NCI-H2227 (cell line): ENCODE measurements around the gene RSPH1.
A peak's percentile ranks its signal among the peaks of the same experiment; 100 is the strongest.

Experiments used
- DNase-seq: peaks from one replicate; lab custom pipeline; 2025; ENCODE audit not compliant: unreplicated experiment; lab: John Stamatoyannopoulos, UW

Gene RSPH1

DNA sequence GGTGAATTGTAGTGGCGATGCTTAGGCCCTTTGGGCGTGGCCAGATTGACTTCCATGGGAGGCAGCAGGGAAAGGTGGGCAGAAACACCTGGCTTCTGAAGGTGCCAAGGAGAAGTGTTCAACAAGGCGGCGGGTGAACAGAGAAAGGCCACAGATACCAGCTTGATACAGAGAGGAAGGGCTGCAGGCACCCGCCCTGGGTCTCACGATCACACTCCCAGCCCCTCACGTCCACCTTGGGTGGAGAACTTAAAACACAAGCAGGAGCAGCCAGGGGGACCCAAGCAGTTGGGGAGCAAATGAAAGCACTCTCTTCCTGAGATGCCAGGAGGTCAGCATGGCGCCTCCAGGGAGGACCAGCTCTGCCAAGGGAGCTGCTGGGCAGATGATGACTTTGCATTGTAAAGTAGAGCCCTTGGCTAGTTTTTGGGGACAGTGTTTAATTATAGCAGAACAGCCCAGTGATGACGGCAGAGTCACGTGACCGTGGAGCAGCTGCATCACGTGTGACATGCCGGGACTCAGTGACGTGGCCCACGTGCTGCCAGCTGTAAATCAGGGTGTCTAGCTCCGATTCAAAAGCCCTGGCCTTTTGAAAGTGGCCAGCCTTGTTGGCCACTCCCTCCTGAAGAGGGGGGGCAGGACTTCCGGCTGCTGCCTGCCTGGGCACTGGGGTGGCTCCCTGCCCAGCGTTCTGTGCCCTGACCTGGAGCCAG is 36.6 kb upstream of the RSPH1 start:
- DNase-seq = no peak

DNA sequence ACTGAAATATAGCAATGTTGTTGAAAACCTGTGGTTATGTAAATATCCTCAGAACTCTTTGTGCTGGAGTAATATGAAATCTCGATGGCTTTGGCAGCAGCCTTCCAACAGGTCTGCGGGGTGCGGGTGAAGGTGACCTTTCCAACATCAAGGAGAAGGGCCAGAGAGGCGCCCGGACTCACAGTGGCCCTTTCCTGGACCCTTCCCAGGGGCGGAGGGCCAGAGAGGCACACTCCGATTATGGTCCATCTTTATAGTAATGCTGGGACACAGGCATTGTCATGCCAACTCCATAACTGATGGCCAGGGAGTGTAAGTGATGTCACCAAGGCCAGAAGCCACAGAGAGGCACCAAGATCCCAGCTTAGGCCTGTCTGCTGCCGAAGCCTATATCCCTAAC is 35.7 kb upstream of the RSPH1 start:
- DNase-seq = no peak

DNA sequence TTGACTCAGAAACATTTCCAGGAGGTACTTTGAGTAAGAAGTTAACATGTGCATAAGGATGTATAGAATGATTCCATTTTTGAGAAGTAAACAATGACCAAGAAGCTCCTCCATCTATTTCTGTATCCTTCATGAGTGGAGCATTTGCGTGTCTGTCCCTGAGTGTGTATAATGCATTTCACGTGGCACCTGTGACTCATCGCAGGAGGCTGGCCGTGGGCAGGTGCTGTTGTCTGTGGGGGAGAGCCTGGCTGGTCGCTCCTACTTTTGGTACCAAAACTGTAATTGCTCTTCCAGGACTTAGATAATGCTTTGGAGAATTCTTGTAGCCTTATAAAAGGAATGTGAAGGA is 34.1 kb upstream of the RSPH1 start:
- no peak for DNase-seq

DNA sequence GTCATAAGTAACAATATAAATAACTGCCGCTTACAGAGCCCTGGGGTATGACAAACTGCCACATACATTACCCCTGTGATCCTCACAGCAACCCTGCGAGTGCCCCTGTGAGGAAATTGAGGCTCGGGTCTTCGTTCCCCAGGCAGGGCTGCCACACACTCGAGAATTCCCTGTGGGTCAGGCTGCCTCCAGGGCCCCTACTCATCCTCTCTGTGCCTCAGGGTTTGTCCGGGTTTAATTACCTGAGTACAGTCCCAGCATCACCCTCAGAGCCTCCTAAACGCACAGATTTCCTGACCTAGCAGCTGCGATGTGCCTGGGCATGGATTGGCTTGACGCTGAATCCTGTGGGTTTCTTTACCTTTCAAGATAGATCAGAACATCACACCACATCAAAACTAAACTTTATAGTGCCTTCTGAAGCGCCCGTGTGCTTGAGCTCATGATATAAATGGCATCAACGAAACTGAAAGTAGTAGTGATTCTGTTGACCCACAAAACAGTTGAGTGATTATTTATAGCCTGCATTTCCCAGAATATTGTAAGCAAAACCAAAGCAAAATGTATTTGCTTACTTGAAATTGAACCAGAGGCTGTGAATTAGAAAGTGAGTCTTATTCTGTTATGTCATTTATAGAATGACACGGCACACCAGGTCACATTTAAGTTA is 31.6 kb upstream of the RSPH1 start:
- no peak for DNase-seq

DNA sequence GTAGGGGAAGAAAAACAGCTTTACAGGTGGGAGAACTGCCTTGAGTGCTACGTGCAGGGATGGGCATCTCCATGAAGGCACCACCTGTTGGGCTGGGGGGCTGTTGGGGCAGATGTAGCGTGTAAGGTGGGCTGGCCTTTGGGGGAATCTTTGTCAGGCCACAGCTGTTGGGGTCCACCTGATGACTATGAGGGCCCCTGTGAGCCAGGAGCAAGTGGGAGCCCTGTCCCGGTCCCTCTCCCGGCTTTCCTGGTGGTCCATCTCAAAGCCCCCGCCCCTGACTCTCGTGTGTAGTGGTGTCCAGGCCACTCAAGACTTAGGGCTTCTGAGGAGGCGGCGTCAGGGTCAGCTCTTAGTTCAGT is 31.1 kb upstream of the RSPH1 start:
- DNase-seq = no peak

DNA sequence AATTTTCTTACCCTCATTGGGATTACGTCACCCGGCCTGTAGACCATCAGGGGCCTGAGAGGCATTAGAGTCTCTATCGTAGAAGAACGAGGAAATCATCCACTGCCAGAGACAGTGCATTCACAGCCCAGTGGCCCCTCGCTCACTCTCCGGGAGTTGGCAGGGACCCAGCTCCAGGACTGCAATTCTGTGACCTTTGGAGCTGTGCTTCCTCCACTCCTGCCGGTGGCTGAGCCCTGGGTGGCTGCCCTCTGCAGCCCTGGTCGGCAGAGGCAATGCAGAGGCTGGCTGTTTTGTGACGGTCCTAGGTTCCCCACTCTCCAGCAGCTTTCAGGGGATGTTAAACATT is 30.3 kb upstream of the RSPH1 start:
- peak; percentile 71 for DNase-seq

DNA sequence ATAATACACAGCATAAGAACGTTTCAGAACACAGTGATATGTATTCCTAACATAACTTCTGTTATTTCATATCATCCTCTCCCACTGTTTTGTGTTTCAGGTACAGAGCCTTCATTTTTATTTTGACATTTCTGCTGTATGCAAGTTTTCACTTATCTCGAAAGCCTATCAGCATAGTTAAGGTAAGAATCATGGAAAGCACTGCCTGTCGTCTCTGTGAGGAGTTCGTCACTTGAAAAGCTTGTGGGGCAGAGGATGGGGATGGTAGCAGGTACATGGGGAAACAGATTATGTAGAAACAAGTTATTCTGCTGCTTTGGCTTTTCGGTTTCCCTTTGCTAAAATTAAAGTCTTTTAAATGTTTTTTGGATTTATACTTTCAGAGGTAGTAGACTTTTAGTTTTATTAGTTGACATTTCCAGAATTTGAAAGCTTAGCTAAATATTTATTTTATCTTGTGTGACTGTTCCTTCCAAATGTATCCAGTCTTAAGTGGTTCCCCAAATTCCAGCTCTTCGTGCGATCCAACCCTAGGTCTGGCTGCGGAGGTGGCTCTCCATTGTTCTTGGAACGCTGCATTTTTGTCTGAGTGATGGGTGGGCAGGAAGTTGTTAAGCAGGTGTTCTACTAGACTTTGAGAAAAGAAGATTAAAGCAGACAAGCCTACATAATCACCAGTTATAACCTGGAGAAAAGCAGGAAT is 29.8 kb upstream of the RSPH1 start:
- DNase-seq = no peak

DNA sequence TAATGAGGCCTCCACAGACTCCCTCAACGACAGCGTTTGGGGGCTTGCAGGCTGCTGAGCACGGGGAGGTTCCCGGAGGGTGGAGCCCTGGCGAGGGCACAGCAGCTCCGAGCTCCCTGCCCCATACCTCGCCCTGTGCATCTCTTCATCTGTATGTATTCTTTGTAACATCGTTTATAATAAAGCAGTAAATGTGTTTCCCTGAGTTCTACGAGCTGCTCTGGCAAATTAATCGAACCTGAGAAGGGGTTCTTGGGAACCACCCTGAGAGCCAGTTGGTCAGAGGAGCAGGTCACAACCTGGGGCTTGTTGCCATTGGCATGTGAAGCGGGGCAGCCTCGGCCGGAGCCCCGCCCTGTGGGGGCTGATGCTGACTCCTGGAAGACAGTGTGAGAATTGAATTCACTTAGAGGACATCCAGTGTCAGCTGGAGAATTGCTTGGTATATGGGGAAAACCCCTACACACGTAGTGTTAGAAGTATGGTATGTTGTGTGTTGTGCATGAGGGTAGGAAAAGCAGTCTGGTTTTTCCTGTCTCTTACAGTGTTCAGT is 29.1 kb upstream of the RSPH1 start:
- DNase-seq = peak; percentile 48

DNA sequence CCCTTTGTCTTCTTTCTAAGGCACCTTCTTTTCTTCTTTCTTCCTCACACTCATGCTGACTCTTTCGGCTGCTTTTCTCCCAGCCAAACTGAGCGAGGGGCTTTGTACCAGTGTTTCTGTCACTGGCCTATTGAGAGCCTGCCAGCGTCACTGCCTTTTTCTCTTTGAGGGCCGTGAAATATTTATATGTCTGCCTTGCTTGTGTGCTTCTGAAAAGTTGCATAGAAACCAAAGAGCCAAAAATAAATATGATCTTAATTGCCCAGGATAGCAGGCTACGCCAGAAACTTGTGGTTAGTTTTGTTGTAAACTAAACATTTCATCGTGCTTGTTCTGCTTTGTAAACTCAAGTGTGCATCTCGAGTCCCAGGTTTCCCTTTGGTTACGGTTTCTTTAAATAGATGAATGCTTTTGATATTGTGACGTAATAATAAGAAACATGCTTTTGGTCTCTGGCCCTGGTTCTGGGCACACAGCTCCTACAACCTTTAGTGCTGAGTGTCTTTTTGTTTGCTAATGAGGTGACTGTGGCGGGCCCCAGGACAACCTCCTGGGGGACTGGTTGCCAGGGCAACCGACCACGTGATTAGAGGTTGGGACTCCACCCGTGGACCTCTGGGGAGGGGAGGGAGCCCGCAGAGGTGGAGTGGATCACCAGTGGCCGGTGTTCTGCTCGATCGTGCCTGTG is 28.5 kb upstream of the RSPH1 start:
- DNase-seq = peak; percentile 74

DNA sequence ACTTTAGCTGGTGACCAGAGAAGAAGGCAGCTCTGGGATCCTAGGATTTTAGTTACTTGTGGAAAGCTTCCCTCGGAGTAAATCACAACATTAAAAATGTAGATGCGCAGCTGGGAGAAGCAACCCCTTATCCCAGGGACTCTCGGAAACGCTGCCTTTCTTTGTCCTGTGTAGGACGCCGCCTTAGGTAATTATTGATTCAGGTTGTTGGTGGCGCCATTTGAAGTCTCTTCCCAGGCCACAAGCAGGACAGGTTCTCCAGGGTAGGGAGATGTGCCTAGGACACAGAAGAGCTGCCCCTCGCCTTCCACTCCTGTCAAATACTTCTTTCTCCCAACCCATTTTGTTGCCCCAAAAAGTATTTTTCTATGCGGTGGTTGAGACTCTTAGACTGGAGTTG is 27.9 kb upstream of the RSPH1 start:
- DNase-seq = no peak

DNA sequence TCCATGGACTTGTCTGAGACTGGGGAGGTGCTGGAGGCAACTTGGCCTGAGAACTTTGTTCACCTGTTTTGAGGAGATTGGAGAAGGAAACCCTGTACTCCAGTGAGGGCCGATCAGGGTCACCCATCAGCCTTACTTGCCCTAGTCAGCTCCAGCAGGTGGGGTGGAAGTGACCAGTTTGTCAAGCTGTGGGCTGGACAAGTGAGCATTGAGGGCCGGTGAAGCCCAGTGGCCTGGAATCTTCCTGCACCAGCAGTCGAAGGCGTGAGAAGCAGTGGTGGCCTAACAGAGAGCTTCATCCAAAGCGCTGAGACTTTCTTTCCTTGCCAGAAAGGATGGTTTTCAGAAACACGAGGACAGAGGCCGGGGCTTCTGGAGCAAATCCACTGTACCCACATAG is 27.2 kb upstream of the RSPH1 start:
- no peak for DNase-seq

DNA sequence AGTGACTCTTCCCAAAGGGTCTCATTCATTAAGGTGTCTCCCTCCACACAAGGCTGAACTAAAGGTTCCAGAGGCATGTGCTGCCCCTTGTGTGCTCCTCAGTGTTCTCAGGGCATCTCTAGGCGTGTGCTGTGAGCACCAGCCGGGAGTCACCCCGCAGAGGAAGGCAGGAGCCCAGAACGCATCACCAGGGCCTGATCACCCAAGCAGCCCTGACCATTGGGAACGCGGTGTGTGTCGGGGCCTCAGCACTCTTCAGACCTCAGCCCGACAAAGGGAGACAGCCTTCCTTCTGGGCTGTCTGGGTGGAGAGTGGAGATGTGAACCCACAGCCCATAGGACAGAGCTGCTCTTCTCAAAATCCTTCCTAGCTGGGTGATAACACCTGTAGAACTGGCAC is 26.7 kb upstream of the RSPH1 start:
- no peak for DNase-seq

DNA sequence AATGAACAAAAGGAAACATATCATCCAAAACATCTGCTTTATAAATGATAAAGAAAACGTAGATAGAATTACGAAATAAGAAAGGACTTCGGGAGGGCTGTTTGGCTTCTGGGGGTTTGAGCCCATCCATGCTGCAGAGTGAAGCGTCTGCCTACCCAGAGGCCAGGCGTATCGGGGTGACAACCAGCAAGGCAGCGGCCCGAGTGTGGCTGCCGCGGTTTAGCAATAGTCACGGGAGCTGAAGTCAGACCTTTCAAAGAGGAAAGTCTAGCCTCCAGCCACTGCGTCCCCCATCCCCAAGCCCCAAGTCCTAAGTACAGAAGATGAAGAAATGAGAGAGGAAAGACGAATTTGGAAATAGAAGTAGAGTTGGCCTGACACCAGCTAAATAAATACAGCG is 26.2 kb upstream of the RSPH1 start:
- DNase-seq = no peak

DNA sequence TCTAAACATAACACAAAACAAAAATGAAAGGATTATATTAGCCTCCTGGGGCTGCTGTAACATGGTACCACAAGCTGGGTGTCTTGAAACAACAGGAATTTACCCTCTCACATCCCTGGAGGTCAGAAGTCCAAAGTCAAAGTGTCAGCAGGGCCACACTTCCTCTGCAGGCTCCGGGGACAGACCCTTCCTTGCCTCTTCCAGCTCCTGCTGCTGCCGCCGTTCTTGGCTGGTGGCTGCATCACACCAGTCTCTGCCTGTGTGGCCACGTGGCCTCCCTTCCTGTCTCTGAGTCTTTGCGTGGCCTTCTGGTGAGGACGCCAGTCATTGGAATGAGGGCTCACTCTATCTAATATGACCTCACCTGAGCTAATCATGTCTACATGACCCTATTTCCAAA is 25.8 kb upstream of the RSPH1 start:
- DNase-seq = no peak

DNA sequence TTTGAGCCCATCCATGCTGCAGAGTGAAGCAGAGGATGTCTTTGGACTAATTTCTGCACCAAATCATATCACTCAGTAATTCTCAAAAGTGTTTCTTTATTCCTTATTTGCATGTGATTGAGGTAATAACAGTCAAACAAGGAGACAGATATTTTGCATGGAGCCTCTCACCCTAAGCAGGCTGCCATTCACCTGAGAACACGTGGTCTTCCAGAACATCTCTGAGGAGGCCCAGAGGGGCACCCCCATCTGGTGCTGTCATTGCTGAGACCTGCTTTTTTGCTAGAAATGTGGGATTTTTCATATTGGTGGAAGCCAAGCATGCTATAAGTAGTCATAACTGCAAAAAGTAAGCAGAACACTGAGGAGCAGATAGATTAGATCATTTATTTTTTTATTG is 25.4 kb upstream of the RSPH1 start:
- no peak for DNase-seq

DNA sequence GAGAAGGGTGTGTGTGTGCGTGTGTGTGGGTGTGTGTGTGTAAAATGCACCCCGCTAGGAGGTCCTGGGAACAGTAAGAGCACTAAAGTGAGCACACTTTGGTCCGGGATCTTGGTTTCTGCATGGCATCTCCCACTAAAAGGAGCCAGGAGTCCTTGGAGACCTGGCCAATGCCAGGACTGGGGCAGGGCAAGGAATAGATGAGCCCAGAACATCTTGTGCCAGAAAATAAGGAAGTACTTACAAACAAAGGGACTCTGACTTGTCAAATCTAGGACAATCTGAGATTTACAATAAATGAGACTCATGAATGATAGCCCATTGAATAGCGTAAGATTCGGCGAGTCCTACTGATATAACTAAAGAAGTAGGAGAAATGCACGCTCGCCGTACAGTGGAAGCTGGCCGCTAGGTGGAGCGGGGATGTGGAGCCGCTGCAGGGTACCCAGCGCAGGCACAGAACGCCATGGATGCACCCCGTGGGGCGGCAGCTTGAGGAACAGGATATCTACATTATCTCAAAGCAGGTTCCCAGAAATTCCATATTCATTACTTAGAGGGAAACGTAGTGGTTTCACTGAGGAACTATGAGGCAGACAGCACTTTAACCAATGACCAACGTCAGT is 24.7 kb upstream of the RSPH1 start:
- DNase-seq = no peak

DNA sequence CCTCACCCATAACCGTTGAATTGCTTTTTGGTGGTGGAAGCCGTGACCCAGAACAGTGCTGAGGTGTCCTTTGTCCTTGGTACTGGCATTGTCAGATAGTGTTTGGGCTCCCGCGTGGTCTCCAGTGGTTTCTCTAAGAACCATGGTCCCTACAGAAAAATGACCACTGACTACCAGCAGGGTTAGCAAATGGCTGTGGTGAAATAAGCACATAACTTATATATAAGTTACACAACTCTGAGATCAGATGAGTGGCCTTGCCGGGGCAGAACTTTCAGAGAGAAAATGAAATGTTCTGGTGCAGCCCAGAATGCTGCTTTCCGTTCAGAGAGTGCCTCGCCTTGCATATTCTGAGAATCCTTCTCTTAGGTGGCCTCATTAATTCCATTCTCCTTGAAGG is 22.6 kb upstream of the RSPH1 start:
- no peak for DNase-seq

DNA sequence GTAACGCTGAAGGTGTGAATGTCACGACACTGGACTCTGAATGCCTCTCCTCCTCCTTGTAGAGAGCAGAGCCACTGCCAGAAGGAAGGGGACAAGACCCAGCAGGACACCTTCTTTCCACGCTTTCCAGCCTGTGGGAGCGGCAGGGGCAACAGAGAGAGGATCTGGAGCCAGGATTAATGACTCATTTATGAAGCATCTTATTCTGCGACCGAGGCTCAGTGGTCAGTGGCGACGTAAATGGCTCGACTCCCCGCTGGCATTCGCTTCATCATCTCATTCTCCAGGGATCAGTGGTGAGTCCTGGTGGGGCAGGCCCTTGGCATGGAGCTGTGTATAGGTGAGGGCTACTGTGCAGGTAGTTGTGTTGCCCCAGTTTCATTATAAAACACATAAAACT is 22.2 kb upstream of the RSPH1 start:
- DNase-seq = no peak

DNA sequence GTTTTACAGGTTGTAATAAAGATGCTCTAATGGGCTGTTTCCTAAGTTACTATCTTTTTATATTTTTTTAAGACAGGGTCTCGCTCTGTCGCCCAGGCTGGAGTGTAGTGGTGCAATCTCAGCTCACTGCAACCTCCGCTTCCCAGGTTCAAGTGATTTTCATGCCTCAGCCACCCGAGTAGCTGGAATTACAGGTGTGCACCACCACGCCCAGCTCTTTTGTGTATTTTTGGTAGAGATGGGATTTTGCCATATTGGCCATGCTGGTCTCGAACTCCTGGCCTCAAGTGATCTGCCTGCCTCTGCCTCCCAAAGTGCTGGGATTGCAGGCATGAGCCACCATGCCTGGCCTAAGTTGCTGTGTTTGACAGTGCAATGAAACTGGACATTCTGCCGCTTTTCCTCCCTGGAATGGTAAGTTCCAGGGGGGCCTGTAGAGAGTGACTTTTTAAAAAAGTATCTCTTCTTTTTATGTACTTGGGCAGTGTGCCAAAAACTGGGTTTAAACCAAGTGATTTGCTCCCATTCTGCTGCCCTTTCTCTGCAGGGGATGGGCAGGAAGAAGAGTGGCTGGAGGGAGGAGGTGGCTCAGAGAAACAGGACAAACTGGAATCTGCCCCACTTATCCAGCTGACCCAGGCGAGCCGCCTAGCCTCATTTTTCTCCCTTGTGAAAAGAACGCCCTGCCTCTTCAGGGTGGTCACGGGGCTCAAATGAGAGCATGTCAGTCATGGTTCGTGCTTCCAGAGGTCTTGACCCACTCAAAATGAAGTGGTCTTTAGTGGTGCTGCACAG is 19.9 kb upstream of the RSPH1 start:
- peak; percentile 83 for DNase-seq

DNA sequence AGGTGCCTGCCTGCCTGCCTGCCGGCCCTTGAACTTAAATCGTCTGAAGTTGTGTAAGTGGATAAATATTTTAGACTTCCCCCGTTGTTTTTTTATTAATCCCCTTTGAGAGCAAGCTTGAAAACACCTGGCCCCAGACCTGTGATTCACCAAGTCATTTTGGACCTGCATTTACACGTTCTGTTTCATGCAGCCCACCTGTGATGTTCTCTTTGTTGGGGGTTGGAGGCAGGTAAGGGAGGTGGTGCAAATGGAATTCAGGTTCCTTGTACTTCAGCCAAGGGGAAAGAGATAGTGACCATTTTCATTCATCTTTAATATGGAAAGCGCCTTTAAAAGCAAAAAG is 18.8 kb upstream of the RSPH1 start:
- no peak for DNase-seq
